Measurements from ENCODE around the gene ADSS1. TPM values are rescaled to one million over a fixed set of nuclear protein-coding genes. Genes with fewer than 3 reads are reported as not detected.

The ADSS1 gene
- total RNA-seq, 1 experiment from 2014 or later: 10.0 TPM

DNA sequence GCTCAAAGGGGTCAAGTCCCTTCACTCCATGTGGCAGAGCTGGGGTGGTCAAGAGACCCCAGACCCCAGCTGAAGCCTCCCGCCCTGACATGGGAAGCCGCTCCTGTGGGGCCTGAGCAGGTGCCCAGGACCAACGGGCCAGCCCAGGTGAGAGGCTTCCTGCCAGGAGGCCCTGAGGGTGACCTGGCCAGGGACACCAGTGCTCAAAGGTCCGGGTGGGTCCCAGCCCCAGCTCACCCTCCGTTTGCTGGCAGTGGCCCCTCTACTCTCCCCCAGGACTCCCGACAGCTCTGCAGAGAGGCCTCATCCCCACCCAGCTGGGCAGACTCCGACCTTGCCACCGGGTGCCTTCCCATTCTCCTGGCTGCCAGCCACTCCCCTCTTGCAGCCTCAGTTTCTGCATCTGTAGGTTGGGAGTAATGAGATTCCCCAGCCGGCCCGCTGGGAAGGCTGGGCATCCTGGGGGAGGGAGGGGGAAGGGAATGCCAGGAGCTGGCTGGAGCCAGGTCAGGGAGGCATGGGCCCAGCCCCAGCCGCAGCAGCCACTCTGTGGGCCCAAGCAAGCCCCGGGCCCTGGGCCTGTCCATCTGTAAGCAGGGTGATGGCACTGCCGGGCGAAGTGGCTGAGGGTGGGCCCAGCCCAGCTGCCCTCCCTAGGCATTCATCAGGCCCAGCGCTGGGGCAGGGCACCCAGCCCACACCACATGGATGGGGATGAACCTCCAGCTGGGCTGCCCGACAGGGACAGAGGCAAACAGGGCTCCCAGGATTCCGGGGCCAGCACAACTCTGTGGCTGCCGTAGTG, 44.9 kb upstream of the ADSS1 start:
- no peak for ATAC-seq
- POLR2A ChIA-PET: interaction anchor here (1.3 to 2.4 kb wide), 3 partner anchors 8 to 122 kb away, joined by 3 to 14 read pairs (median 8); partner anchors contain the start of gene ZBTB42
- Mint-ChIP-seq H3K27me3 (ENCODE audit: low read depth) (peaks cover 10% of the 10 kb centered on the region), H3K27ac (no peak overlapping the region), H3K9me3 (no peaks in the 10 kb centered on the region), H3K4me3 (no peak overlapping the region), H3K36me3 (no peaks in the 10 kb centered on the region), H3K4me1 (peaks cover 57% of the 10 kb centered on the region)
- CTCF ChIA-PET: interaction anchor here (0.6 to 3.9 kb wide), 8 partner anchors 9 to 1192 kb away, joined by 3 to 26 read pairs (median 4); no protein-coding TSS in a partner anchor
- no peak for DNase-seq (ENCODE audit: low spot score)
- no peak for TF ChIP-seq ZNF138 (CRISPR knock-in tag; conservative IDR thresholded peaks at IDR 0.05)
- TF ChIP-seq, protein P1, sequence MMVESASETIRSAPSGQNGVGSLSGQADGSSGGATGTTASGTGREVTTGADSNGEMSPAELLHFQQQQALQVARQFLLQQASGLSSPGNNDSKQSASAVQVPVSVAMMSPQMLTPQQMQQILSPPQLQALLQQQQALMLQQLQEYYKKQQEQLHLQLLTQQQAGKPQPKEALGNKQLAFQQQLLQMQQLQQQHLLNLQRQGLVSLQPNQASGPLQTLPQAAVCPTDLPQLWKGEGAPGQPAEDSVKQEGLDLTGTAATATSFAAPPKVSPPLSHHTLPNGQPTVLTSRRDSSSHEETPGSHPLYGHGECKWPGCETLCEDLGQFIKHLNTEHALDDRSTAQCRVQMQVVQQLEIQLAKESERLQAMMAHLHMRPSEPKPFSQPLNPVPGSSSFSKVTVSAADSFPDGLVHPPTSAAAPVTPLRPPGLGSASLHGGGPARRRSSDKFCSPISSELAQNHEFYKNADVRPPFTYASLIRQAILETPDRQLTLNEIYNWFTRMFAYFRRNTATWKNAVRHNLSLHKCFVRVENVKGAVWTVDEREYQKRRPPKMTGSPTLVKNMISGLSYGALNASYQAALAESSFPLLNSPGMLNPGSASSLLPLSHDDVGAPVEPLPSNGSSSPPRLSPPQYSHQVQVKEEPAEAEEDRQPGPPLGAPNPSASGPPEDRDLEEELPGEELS (CRISPR knock-in tag; IDR thresholded peaks at IDR 0.05): no peak
- no peak for TF ChIP-seq ZNF423 (CRISPR knock-in tag; IDR thresholded peaks at IDR 0.05)
- TF ChIP-seq, protein P2, sequence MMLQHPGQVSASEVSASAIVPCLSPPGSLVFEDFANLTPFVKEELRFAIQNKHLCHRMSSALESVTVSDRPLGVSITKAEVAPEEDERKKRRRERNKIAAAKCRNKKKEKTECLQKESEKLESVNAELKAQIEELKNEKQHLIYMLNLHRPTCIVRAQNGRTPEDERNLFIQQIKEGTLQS (CRISPR knock-in tag; conservative IDR thresholded peaks at IDR 0.05): no peak
- TF ChIP-seq ZNF219 (CRISPR knock-in tag; IDR thresholded peaks at IDR 0.05; ENCODE audit: borderline replicate concordance): no peak

DNA sequence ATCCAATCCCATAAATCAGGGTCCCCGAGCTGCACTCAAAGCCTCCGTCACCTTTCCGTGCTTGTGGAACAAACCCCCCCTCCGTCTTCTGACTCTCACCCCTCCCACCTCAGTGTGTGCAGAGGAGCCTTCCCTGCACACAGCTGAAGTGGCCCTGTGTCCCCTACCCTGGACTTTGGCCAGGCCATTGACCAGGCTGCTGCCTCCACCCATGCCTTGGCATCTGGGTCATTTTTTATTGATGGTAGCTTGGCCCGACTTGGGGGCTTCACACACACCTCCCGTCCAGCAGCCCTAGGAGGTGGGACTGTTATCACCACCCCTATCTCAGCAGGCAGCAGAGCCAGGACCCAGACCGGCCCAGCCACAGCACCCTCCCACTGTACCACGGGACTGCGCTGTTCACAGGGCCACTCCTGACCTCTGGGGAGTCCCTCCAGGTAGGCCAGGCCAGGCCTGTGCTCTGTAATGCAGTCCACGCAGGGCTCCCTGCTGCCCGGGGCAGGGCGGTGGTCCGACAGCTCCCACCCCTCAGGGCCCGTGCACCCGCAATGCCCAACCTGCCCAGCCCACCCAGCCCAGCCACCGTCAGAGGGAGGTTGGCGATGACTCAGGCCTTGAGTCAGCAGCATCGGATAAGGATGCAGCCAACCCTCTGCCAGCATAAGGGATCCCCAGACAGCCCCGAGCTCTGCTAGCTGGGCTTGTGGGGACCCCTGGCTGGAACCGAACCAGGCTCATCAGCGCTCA, 43.8 kb upstream of the ADSS1 start:
- Mint-ChIP-seq H3K36me3 (peaks cover 3% of the 10 kb centered on the region; the same call in 1 of the 2 replicates), H3K9me3 (peaks cover 8% of the 10 kb centered on the region), H3K27ac (peak overlapping the region; percentile 82; the same call in 1 of the 2 replicates), H3K27me3 (ENCODE audit: low read depth) (peaks cover 10% of the 10 kb centered on the region), H3K4me1 (peaks cover 60% of the 10 kb centered on the region), H3K4me3 (peak overlapping the region; percentile 37)
- ChIA-PET POLR2A (interaction anchor here (1.1 kb wide), 1 partner anchor 17 kb away, joined by 4 read pairs; no protein-coding TSS in a partner anchor), CTCF (interaction anchor here (0.8 to 4.0 kb wide), 7 partner anchors 14 to 45 kb away, joined by 3 to 35 read pairs (median 7); no protein-coding TSS in a partner anchor)
- ATAC-seq (no peak), DNase-seq (ENCODE audit: low spot score) (no peak)
- TF ChIP-seq RELA (CRISPR knock-in tag; IDR thresholded peaks at IDR 0.05; ENCODE audit: borderline replicate concordance): no peak
- TF ChIP-seq EMX1 (CRISPR knock-in tag; IDR thresholded peaks at IDR 0.05): no peak
- TF ChIP-seq ETV6 (CRISPR knock-in tag; IDR thresholded peaks at IDR 0.05): no peak
- no peak for TF ChIP-seq CBFB (CRISPR knock-in tag; IDR thresholded peaks at IDR 0.05; ENCODE audit: low read depth)
- no peak for TF ChIP-seq SMAD3 (CRISPR knock-in tag; IDR thresholded peaks at IDR 0.05; ENCODE audit: borderline replicate concordance)
- no peak for TF ChIP-seq SOX15 (CRISPR knock-in tag; IDR thresholded peaks at IDR 0.05)
- TF ChIP-seq, protein P3, sequence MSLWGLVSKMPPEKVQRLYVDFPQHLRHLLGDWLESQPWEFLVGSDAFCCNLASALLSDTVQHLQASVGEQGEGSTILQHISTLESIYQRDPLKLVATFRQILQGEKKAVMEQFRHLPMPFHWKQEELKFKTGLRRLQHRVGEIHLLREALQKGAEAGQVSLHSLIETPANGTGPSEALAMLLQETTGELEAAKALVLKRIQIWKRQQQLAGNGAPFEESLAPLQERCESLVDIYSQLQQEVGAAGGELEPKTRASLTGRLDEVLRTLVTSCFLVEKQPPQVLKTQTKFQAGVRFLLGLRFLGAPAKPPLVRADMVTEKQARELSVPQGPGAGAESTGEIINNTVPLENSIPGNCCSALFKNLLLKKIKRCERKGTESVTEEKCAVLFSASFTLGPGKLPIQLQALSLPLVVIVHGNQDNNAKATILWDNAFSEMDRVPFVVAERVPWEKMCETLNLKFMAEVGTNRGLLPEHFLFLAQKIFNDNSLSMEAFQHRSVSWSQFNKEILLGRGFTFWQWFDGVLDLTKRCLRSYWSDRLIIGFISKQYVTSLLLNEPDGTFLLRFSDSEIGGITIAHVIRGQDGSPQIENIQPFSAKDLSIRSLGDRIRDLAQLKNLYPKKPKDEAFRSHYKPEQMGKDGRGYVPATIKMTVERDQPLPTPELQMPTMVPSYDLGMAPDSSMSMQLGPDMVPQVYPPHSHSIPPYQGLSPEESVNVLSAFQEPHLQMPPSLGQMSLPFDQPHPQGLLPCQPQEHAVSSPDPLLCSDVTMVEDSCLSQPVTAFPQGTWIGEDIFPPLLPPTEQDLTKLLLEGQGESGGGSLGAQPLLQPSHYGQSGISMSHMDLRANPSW (CRISPR knock-in tag; conservative IDR thresholded peaks at IDR 0.05; ENCODE audit: low read depth): no peak
- TF ChIP-seq, protein P4, sequence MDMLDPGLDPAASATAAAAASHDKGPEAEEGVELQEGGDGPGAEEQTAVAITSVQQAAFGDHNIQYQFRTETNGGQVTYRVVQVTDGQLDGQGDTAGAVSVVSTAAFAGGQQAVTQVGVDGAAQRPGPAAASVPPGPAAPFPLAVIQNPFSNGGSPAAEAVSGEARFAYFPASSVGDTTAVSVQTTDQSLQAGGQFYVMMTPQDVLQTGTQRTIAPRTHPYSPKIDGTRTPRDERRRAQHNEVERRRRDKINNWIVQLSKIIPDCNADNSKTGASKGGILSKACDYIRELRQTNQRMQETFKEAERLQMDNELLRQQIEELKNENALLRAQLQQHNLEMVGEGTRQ (CRISPR knock-in tag; IDR thresholded peaks at IDR 0.05): no peak
- TF ChIP-seq, protein P5, sequence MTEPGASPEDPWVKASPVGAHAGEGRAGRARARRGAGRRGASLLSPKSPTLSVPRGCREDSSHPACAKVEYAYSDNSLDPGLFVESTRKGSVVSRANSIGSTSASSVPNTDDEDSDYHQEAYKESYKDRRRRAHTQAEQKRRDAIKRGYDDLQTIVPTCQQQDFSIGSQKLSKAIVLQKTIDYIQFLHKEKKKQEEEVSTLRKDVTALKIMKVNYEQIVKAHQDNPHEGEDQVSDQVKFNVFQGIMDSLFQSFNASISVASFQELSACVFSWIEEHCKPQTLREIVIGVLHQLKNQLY (CRISPR knock-in tag; IDR thresholded peaks at IDR 0.05): no peak
- TF ChIP-seq, protein P6, sequence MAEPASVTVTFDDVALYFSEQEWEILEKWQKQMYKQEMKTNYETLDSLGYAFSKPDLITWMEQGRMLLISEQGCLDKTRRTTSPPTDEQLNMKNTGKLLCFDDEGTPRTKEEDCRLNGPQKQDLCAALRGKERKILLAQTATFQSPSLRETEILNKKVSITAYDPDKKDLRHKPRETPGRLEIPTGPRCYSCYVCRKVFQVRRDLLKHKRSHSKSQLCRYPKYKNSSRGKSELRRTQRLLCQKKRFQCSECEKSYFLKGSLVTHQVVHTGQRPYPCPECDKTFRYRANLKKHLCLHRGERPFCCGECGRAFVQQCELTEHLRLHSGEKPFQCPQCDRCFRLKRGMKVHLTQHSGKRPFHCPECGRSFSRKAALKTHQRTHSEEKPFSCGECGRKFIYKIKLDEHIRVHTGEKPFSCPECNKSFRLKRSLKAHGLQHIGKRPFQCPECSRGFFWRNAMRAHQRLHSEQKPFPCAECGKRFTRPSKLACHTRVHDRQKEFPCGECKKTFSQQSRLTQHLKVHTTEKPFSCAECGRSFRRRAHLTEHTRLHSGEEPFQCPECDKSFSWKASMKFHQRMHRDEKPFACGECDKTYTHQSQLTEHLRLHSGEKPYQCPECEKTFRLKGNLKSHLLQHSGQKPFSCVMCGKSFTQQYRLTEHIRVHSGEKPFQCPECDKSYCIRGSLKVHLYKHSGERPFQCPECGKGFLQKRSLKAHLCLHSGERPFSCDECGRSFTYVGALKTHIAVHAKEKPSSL (CRISPR knock-in tag; conservative IDR thresholded peaks at IDR 0.05): no peak
- TF ChIP-seq FOXK1 (CRISPR knock-in tag; IDR thresholded peaks at IDR 0.05): no peak
- no peak for TF ChIP-seq GTF2I (CRISPR knock-in tag; conservative IDR thresholded peaks at IDR 0.05)
- TF ChIP-seq OVOL2 (CRISPR knock-in tag; IDR thresholded peaks at IDR 0.05; ENCODE audit: borderline replicate concordance): no peak
- no peak for TF ChIP-seq NR3C1 (CRISPR knock-in tag; conservative IDR thresholded peaks at IDR 0.05; ENCODE audit: low read depth)
- TF ChIP-seq, protein P7, sequence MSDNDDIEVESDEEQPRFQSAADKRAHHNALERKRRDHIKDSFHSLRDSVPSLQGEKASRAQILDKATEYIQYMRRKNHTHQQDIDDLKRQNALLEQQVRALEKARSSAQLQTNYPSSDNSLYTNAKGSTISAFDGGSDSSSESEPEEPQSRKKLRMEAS (CRISPR knock-in tag; IDR thresholded peaks at IDR 0.05): no peak
- no peak for TF ChIP-seq GABPB1 (CRISPR knock-in tag; IDR thresholded peaks at IDR 0.05)
- no peak for TF ChIP-seq TP53 (CRISPR knock-in tag; IDR thresholded peaks at IDR 0.05)
